Measurements from ENCODE around the gene C1orf198.

Gene C1orf198

DNA sequence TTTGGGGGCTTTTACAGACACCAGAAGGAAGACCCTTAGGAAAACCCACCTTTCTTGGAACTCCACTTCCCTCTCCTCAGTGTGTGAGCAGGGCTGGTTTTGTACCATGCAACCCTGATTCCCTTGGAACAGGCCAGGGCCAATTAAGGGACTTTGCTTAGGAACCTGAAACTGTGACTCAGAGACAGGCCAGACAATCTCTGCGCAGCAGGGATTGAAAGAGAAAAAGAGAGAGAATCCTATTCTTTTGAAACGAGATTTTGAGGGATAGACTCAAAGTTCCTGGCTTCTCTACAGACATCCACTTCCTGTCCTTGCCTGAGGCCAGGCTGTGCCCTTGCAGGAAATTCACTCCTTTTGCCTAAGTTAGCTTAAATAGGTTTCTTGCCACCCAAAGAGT, 23.1 kb upstream of the C1orf198 start:
- DNase-seq: no peak

GRCh38 chr1:230884646-230885045, 16.3 kb upstream of the C1orf198 start:
- no peak for DNase-seq

DNA sequence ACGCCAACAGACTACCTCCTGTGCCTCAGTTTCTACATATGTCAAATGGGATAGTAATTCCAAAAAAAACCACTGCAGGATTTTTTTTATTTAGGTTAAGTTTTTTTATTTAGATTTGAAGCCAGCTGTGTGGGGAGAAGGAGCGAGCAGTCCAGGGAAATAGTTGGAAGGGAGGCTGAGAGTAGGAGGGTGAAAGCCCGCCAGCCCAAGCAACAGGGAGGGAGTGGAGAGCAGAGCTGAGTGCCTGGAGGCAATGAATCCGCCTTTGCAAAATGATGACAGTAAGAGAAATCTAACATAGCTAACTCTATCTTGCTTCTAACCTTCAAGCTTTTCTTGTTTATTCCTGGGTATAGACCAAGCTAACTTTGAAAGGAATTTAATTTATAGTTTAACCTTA, 15.6 kb upstream of the C1orf198 start:
- no peak for DNase-seq

DNA sequence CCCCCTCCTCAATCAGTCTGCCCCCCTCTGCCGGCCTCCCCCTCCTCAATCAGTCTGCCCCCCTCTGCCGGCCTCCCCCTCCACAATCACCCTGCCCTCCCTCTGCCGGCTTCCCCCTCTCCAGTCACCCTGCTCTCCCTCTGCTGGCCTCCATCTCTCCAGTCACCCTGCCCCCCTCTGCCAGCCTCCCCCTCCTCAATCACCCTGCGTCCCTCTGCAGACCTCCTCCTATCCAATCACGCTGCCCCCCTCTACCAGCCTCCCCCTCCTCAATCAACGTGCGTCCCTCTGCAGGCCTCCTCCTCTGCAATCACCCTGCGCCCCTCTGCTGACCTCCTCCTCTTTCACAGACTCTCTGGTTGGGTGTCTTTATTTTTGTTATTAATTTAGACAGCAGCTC, 11.5 kb upstream of the C1orf198 start:
- DNase-seq: no peak

- no peak for DNase-seq
These were observed 10.3 kb upstream of the C1orf198 start for GRCh38 chr1:230878591-230878990.

DNA sequence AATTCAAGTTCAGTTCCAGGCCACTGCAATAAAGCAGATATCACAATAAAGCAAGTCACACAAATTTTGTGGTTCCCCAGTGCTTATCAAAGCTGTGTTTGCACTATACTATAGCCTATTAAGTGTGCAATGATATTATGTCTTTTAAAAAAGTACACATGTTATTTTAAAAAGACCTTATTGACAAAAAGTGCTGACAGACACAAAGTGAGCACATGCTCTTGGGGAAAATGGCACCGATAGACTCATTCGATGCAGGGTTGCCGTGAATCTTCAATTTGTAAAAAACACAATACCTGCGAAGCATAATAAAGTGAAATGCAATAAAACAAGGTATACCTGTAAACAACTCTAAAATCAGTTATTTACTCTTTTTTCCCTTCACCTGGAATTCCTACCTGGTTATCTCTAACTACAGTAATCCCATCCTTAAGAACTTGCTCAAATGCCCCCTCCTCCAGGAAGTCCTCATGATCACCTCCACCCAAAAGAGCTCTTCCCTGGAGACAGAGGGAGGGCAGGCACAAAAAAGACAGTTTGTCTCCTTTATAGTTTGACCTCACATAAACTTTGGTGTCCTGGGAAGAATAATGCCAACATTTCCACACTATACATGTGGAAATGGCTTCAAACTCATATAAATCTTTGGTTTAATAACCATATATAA, 9.7 kb upstream of the C1orf198 start:
- DNase-seq: no peak

DNA sequence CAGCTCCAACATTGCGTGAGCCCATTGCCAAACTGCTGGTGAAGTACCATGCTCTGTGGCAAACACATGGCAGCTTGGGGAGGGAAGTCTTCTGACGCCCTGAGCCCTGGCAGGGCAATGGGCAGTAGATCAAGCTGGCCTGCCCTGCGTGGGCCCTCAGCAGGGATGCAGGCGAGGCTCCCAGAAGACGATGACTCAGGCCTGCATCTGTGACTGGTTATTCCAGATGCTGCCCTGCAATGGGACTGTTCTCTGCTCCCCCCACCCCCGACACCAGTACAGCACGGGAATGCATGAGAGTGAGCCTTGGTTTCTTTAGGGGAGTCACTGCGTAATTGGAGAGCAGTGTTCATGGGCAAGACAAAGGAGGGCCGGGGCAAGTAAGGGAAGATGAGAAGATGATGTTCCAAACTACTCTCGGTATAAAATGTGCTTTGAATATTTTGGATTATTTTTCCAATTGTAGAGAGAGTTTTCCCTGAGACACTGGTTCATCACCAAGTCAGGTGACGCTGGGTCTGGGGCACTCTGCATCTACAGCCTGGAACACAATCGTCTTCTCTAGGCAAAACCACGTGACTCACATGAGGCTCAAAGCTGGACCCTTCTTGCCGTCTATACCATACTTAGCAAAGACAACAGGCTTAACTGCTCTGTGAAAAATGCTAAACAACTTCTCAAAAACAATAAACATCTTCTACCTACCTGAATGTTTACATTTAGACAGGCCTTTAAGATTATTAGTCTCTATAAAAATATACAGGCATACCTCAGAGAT, 9.0 kb upstream of the C1orf198 start:
- DNase-seq: no peak

GRCh38 chr1:230876660-230877059, 8.3 kb upstream of the C1orf198 start:
- no peak for DNase-seq

DNA sequence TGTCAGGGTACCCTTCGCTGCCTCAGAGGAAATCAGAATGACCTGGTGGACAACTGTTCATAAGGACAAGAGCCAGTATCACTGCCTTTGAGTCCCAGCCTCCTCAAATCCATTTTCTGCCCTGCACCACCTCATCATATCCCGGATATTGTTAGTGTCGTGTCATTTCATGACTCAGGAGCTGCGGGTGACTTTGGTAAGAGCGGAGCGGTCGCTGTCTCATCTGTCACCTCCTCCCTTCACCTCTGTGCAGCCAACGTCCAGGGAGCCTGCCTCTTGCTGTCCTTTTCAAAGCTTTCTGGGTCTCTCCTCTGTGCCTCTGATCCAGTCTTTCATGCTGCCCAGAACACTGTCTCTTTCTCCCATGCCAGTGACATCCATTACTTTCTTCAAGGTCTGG, 7.0 kb upstream of the C1orf198 start:
- no peak for DNase-seq

DNA sequence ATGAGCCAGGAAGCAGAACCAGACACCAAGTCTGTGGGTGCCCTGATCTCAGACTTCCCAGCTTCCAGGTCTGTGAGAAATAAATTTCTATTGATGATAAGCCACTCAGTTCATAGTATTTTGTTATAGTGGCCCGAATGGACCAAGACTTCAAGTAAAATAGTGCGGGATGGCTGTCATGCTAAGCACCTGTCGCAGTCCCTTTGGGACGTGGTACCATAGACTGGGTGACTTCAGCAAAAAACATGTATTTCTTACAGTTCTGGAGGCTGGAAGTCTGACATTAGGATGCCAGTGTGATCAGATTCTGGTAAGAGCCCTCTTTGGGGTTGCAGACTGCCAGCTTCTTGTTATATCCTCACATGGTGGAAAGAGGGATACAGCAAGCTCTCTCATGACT, 2.6 kb upstream of the C1orf198 start:
- no peak for DNase-seq

DNA sequence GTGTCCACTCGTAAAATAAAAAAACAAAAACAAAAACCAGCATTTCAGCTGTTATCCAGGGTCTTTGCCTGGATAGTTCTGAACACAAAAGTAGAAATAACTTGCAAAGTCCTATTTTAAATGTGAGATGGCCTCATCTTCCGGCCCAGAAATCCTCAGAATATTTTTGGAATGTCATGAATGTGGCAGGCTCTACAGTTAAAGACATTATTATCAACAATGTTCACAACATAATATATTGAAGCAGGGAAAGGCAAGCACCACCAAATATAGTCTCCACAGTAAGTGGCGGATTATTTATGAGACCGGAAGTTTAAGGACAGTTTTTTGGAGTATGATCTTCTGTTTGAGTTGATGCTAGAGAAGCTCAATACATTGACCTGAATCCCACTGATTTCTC, 1.2 kb upstream of the C1orf198 start:
- no peak for DNase-seq

DNA sequence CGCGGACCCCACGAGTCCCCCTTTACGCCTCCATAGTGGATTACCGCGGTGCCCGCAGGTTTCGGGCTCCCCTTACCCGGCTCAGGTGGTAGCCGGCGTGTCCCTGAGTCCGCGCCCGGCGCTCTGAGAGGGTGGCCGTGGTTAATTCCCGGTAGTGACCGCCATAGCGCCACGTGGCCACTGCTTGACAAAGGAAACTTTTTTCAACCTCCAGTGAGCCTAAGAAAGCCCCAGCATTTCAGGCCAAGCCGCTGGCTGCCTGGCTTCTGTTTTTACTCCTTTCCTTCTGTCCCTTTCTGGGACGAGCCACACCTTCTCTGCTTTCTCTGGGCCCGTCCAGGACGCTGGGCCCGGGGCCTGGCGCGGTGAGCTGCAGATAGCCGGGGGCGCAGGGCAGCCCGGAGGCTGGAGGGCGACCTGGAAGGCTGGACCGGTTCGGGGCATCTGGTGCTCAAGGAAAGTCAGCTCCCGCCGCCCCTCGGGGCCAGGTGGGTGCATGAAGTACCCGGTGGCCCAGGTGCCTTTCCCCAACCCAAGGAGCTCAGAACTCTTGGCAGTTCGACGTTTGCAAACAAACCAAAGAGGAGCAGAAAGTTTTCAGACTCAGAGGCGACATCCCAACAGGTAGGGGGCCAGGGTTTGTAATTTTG, 540 bp upstream of the C1orf198 start:
- no peak for DNase-seq

- DNase-seq: no peak
These were observed 1.0 kb downstream of the C1orf198 start for GRCh38 chr1:230867101-230867902.

- no peak for DNase-seq
These were observed 1.9 kb downstream of the C1orf198 start for GRCh38 chr1:230866171-230867070.

DNA sequence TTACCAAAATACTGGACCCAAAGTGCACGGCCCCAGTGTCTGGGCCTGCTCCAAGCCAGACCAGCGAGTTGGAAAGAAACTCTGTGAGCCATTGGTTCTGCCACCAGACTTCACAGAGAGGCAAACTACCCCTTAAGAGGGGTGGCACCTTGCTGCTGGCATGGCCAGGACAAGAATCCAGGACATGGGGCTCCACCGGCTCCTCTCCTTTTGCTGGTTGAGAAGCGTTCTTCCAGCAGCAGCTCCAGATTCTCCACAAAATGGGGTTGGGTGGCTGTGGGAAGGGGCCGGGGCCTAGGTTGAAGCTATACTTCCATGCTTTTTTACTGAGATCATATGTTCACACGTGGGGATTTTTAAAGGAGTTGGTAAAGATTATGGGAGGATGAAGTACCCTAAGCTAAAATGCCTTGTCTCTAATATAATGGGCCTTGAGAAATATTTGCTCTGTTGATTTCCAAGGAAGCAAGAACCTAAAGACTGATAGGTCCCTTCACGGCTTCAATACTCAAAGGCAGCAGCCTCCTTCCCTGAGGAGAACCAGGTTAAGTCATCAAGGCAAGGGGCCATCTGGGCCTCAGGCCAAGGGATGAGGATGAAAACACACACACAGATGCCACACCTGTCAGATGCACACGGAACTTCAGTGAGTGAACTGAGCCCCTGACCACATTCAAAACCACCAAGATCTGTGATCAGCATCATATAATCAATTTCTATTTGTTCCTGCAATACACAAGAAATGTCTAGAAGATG, 3.1 kb downstream of the C1orf198 start:
- DNase-seq: no peak

DNA sequence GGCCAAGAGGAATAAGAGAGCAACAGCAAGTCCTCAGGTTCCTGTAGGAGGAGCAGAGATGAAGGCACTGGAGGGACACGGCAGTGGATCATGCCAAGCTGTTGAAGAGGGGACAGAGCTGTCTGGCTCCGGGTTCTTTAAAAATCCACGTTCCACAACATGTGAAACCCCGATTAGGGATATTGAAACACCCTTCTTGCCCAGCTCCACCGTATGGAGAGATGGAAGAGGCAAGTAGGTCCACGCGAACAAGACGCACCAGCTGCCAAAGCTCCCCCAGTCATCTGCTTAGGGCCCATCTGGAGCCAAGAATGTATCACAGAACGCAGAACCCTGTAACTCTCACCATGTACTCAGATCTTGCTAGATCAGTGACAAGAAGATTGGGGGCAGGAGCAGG, 3.9 kb downstream of the C1orf198 start:
- DNase-seq: no peak

DNA sequence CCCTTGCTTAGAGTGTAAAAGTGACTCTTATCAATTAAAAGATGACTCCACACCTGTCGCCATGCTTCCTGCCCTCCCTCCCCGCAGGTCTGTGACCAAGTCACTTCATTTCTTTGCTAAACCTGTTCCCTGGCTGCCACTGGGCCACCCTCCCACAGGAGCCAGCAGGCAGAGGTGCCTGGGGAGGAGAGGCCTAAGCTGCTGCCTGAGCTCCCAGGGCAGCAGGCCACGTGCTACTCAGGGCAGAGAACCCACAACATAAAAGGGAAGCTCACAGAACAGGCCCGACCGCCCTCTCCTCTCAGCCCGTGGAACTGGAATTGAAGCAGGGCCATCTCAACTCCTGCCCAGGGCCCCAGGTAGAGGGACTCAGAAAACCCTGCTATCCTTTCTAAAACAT, 4.9 kb downstream of the C1orf198 start:
- DNase-seq: no peak

GRCh38 chr1:230861970-230862595, 6.2 kb downstream of the C1orf198 start:
- no peak for DNase-seq

- DNase-seq: no peak
These were observed 6.8 kb downstream of the C1orf198 start for GRCh38 chr1:230861489-230861888.

DNA sequence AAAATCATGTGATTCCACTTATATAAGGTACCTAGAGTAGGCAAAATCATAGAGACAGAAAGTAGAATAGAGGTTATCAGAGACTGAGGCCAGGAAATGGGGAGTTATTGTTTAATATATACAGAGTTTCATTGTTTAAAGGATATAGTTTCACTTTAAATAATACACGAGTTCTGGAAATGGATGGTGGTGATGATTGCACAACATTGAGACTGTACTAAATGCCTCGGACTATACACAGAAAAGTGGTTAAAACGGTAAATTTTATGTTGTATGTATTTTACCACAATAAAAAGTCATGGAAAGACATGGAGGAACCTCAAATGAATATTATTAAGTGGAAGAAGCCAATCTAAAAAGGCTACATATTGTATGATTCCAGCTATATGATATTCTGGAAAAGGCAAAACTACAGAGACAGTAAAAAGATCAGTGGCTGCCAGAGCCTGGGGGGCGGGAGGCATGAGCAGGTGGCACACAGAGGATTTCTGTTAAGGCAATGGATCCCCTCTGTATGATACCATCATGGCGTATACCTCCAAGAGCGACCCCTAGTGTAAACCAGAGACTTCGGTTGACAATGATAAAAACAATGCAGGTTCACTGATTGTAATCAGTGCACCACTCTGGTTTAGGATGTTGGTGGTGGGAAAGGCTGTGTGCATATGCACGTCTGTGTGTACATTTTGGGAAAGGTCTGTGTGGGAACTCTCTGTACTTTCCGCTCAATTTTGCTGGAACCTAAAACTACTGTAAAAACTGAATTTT, 7.5 kb downstream of the C1orf198 start:
- DNase-seq: no peak
